Heart right ventricle (tissue), 16 donors: Measurements from ENCODE around the gene MYH9. TPM values are rescaled to one million over a fixed set of nuclear protein-coding genes. Genes with fewer than 3 reads are reported as not detected.
A peak's percentile ranks its signal among the peaks of the same experiment; 100 is the strongest.

ENCODE experiments used
- ATAC-seq, 8 donors: fragments of 200-7000 bp; cut with Tn5 transposase; one replicate each; pipeline ENCODE4 v1.9.1; 2020; ENCODE audit warnings: mild to moderate bottlenecking in 8 of 8, moderate library complexity in 8 of 8, moderate number of reproducible peaks in 1 of 8
- DNase-seq, 2 donors: peaks; one replicate each; pipeline ENCODE4 v3.0.0-alpha.2; 2020
- H3K27ac ChIP-seq, 10 donors: fragments of 200-600 bp; sonication (generic) in 2 of 10; one replicate each; pipeline versions ENCODE4 v1.5.0 to v1.8.0; 2020 to 2022; ENCODE audit warnings: mild to moderate bottlenecking in 3 of 10
- H3K27me3 ChIP-seq, 7 donors: fragments of 200-600 bp; one replicate each; pipeline ENCODE4 v1.8.0; 2021 to 2022; ENCODE audit warnings: mild to moderate bottlenecking in 2 of 7
- H3K36me3 ChIP-seq, 9 donors: fragments of 200-600 bp; sonication (generic) in 1 of 9; one replicate each; pipeline versions ENCODE4 v1.5.0 to v1.8.0; 2020 to 2022; ENCODE audit warnings: mild to moderate bottlenecking in 2 of 9
- H3K4me1 ChIP-seq, 9 donors: fragments of 200-600 bp; sonication (generic) in 1 of 9; one replicate each; pipeline versions ENCODE4 v1.5.0 to v1.8.0; 2020 to 2022; ENCODE audit warnings: mild to moderate bottlenecking in 4 of 9
- H3K4me3 ChIP-seq, 10 donors: fragments of 200-600 bp; sonication (generic) in 2 of 10; one replicate each; pipeline versions ENCODE4 v1.5.0 to v1.8.0; 2020 to 2022; ENCODE audit warnings: mild to moderate bottlenecking in 7 of 10, moderate library complexity in 2 of 10
- H3K9me3 ChIP-seq, 11 donors: fragments of 200-600 bp in 10 of 11; sonication (generic) in 2 of 11; one replicate each; pipeline versions ENCODE4 v1.5.0 to v1.8.0; 2013 to 2022; ENCODE audit warnings: mild to moderate bottlenecking in 2 of 11, control low read depth in 1 of 11, moderate library complexity in 1 of 11
- WGBS, 2 donors: extraction: QIAGEN DNeasy Blood & Tissue Kit; methylation state at CpG; one replicate each; pipeline ENCODE4 v1.1.7; 2013; ENCODE audit warnings: inconsistent platforms in 1 of 2; 5-methylcytosine and 5-hydroxymethylcytosine counted together
- intact Hi-C, 10 donors: fragments of 100-400 bp; cut with DNase I; formaldehyde crosslinking; loops; one replicate each; pipeline versions ENCODE4 v1.11.1 to v1.14.2; 2022
- polyA plus RNA-seq, 2 donors: library from polyadenylated mRNA; stranded (reverse); fragments of 200-250 nt; gene quantifications; one replicate each; pipeline ENCODE4 v1.2.3, GENCODE V29; 2013
- total RNA-seq, 10 donors: library from RNA; stranded (reverse); fragmentation: NEBNext Ultra II Directional in 3 of 10; extraction: Animal tissue kit (Norgen Biotek cat#: 25700) in 3 of 10; gene quantifications; one replicate each; pipeline versions ENCODE4 v1.2.1 to v1.2.4, GENCODE V29; 2021 to 2023
- TF ChIP-seq, protein P1 (sequence below), 9 donors: fragments of 200-600 bp; sonication (generic) in 2 of 9; IDR thresholded peaks; one replicate each; pipeline versions ENCODE4 v1.5.0 to v1.8.0; 2021 to 2022; ENCODE audit warnings: antibody characterized with exemption in 9 of 9, mild to moderate bottlenecking in 5 of 9, moderate library complexity in 1 of 9
- donor health status: Arrhythmogenic right ventricular cardiomyopathy.
- donor health status: ischemic (EF 13 %, LVEDD 7.1; RV severe dilation, severe dysfunction).
- donor health status: healthy with polysubstance abuse.
- donor health status: DM: no; HTN: yes; CAD: no.
- donor health status: DM: no; HTN: no; CAD: no.
- donor health status: ischemic (EF 25% LVEDD 6.9; RV normal size, moderate dysfunction).
- donor health status: ischemic (EF 25% LVEDD 5.7; RV mildly dilated, moderate dysfunction).
- donor health status: healthy.
- donor health status: DM: yes; HTN: yes; CAD: no.
- donor health status: Ischemic cardiomyopathy.
- donor health status: ischemic (EF 35%, LVEDD 5.7; RV mildly dilated, moderate dysfunction).
- donor health status: nonischemic (EF 11% LVEDD 7.7; RV severe dilation, severe dysfunction).
- donor health status: DM: yes; HTN: yes; CAD: no.
- donor health status: PGD.
- donor health status: ischemic (EF 29% LVEDD 5.4; RV normal size, mild dysfunction).
- donor health status: nonischemic (EF 23%, LVEDD 6.1; RV moderate dilation, normal function).

The MYH9 gene
- total and polyA plus RNA-seq, 12 donors, result 132 to 345 (median 189) TPM

DNA sequence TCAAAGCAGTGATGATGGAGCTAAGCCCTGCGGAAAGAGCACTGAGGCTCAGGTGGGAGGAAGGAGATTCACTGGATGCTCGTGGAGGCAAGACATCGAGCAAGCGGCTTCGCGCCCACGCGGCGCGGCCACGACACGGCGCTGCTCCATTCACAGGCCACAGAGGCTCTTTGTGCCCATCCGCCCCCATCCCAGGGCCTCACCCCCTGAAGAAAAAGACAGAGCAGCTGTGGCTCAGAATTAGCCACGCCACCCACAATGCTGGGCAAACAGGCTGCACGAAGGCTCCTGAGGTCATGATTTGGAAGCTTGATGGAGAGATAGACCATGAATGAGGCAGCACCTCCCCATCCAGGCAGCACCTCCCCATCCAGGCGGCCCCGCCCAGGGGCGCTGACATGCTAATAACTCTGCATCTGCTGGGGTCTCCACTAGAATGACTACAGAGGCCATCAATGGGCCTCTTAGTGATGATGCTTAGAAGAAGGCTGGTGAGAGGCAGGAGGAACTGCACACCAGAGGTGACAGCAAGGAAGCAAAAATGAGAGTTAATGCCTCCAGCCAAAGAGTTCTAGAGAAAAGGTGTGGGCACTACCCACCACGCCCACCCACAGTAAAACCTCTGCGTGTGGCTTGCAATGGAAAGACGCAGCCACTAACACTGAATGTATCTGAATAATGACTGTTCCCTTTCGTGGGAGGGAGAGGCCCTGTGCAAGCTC is 43.5 kb downstream of the MYH9 start:
- 84% methylated on average over 23 of the region's 23 CpGs for WGBS, 2 donors
- TF ChIP-seq, protein P1, sequence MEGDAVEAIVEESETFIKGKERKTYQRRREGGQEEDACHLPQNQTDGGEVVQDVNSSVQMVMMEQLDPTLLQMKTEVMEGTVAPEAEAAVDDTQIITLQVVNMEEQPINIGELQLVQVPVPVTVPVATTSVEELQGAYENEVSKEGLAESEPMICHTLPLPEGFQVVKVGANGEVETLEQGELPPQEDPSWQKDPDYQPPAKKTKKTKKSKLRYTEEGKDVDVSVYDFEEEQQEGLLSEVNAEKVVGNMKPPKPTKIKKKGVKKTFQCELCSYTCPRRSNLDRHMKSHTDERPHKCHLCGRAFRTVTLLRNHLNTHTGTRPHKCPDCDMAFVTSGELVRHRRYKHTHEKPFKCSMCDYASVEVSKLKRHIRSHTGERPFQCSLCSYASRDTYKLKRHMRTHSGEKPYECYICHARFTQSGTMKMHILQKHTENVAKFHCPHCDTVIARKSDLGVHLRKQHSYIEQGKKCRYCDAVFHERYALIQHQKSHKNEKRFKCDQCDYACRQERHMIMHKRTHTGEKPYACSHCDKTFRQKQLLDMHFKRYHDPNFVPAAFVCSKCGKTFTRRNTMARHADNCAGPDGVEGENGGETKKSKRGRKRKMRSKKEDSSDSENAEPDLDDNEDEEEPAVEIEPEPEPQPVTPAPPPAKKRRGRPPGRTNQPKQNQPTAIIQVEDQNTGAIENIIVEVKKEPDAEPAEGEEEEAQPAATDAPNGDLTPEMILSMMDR (IDR thresholded peaks at IDR 0.05), result no peak
- H3K4me3 ChIP-seq, result no peak overlapping the region
- ATAC-seq (peak in 4 of 8 donors; percentile 2 to 9 (median 5)), DNase-seq (no peak)
- peaks cover 0 to 98% (median 48%) of the 10 kb centered on the region in 9 donors for H3K36me3 ChIP-seq
- intact Hi-C loops, result no loop called here
- H3K27me3 ChIP-seq, result no peaks in the 10 kb centered on the region
- peak overlapping the region; percentile 26 to 97 (median 62) for H3K27ac ChIP-seq
- peaks cover 44 to 100% (median 98%) of the 10 kb centered on the region in 9 donors for H3K4me1 ChIP-seq
- no peaks in the 10 kb centered on the region for H3K9me3 ChIP-seq

DNA sequence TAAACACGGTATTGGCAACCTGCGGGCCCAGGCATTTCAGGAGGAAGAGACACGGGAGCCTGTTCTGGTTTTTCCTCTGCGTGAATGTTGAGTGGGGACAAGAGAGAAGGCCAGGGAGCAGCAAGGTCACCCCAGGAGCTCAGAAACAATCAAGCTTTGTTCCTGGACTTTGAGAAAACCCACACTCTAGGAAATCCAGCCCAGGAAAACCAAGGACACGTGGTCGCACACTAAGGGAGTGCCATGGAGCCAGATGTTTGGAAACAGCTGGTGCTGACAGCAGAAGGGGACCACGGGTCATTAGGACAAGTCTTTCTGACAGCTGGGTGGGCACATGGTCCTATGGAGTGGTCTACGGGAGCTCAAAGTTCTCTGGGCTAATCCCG is 44.1 kb downstream of the MYH9 start:
- TF ChIP-seq, protein P1 (IDR thresholded peaks at IDR 0.05), result no peak
- Histone ChIP-seq H3K27ac (peak overlapping the region; percentile 26 to 97 (median 62)), H3K27me3 (no peaks in the 10 kb centered on the region), H3K9me3 (no peaks in the 10 kb centered on the region), H3K36me3 (peaks cover 0 to 100% (median 53%) of the 10 kb centered on the region in 9 donors), H3K4me3 (no peak overlapping the region), H3K4me1 (peaks cover 48 to 100% (median 97%) of the 10 kb centered on the region in 9 donors)
- intact Hi-C loops, result no loop called here
- WGBS, 2 donors, result 31 to 34% methylated on average over 9 of the region's 9 CpGs
- ATAC-seq (peak; percentile 11 to 63 (median 39)), DNase-seq (no peak)

DNA sequence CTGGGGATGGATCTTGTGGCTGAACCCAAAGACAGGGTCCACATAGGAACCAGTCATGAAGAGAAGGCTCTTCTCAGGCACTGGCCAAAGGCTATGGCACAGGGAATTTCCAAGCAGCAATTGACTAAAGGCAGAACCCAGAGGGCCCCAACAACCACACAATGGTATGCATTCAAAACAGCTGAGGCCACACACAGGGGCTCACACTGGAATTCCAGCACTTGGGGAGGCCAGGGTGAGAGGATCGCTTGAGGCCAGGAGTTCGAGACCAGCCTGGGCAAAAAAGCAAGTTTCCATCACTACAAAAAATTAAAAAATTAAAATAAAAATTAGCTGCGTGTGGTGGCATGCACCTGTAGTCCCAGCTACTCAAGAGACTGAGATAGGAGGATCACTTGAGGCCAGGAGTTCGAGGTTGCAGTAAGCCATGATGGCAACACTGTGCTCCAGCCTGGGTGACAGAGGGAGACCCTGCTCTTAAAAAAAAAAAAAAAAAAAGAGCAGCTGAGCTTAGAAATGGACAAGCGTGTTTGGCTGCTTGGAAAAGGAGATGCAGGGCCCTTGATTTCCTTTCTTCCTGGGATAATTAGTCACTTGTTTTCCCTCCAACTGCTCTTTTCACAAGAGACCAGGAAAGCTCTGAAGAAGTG is 44.6 kb downstream of the MYH9 start:
- DNase-seq, result no peak
- WGBS, 2 donors, result 69 to 77% methylated on average over 5 of the region's 5 CpGs
- H3K27ac ChIP-seq, result peak overlapping the region; percentile 26 to 97 (median 62)
- intact Hi-C loops, result no loop called here
- H3K4me1 ChIP-seq, result peaks cover 50 to 100% (median 97%) of the 10 kb centered on the region in 9 donors
- no peaks in the 10 kb centered on the region for H3K27me3 ChIP-seq
- H3K9me3 ChIP-seq, result no peaks in the 10 kb centered on the region
- peaks cover 0 to 100% (median 53%) of the 10 kb centered on the region in 9 donors for H3K36me3 ChIP-seq
- no peak overlapping the region for H3K4me3 ChIP-seq
- TF ChIP-seq, protein P1 (IDR thresholded peaks at IDR 0.05), result no peak
- peak in 1 of 8 donors; percentile 2 for ATAC-seq

DNA sequence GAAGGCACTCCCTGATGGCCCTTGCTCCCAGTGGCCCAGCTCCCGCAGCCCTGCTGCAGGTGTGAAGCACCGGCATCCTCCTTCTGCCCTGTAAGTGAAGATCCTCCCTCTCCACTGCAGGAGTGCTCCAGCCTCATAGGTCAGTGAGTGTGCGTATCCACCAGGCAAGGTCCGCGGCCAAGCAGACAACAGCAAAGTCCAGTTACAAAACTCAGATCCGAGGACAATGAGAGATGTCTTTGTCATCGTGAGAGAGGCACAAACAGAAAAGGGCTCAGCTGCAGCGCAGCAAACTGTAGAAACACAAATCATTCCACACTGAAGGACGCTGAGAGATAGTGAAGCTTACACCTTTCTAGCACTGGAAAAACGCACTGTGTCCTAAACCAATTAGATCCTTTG is 46.1 kb downstream of the MYH9 start:
- DNase-seq (no peak), ATAC-seq (no peak)
- Histone ChIP-seq H3K4me3 (no peak overlapping the region), H3K27me3 (no peaks in the 10 kb centered on the region), H3K4me1 (peaks cover 61 to 100% (median 99%) of the 10 kb centered on the region in 9 donors), H3K27ac (peak overlapping the region in 6 of 10 donors; percentile 54 to 97 (median 96)), H3K36me3 (peaks cover 0 to 100% (median 52%) of the 10 kb centered on the region in 9 donors), H3K9me3 (no peaks in the 10 kb centered on the region)
- 76 to 77% methylated on average over 10 of the region's 10 CpGs for WGBS, 2 donors
- TF ChIP-seq, protein P1 (IDR thresholded peaks at IDR 0.05), result no peak
- intact Hi-C loops, result no loop called here
